ENCODE data around the gene RAB20.

RAB20 gene

DNA sequence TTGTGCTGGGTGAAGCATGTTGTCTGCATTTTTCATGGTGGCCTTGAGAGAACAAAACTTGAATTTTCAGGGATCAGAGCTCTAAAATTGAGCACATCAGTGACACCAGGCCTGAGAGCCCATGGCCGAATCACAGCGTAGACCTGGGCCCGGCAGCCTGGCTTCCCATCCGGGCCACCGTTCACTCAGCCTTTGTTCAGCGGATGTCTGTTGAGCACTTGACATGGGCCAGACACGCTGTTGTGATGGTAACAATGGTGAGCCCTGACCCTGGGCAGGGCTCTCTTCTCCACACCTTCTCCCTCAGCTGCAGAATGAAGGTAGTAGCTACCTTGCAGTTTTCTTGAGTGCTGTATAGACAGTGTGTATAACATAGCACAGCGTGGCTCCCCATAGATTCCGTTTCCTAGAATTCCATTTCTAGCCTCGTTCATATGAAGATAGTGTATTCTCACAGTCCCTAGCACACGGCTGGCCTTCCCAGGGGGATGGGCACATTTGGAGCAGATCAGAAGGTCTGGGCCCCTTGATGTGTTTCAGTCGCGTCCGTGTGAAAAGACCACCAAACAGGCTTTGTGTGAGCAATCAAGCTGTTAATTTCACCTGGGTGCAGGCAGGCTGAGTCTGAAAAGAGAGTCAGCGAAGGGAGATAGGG is 75.3 kb downstream of the RAB20 start:
- DNase-seq: no peak

DNA sequence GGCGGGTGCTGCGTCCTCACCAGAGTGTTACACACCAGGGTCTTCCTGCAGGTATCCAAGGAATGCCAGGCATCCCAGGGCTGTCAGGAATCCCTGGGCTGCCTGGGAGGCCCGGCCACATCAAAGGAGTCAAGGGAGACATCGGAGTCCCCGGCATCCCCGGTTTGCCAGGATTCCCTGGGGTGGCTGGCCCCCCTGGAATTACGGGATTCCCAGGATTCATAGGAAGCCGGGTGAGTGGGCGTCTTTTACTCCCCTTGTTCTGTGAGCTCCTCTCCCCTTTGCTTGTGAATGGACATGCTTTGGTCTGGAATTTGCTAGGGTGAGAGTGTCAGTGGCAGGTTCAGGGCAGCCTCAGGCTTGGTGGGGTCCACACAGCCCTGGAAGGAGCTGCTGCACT is 75.9 kb downstream of the RAB20 start:
- no peak for DNase-seq

GRCh38 chr13:110484290-110485048 is 77.1 kb downstream of the RAB20 start:
- DNase-seq: no peak

GRCh38 chr13:110483386-110483968 is 78.0 kb downstream of the RAB20 start:
- DNase-seq: no peak

GRCh38 chr13:110480161-110480560 is 81.4 kb downstream of the RAB20 start:
- DNase-seq: no peak

DNA sequence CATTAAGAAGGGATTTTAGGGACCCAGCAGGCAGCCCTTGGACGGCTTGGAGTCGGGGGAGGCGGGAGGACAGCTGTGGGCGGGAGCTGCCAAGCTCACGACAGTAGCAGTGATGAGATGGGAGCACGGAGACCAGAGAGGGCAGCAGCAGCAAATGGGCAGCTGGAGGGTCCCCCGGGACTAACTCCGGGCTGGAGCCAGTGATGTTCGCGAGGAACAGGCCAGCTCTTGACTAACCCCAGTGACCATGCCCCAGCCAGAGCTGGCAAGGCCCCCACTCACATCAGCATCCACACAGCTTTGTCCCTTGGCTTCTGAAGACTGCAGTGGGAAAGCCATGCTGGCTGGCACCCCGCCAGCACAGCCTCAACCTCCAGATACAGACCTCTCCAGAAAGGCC is 81.9 kb downstream of the RAB20 start:
- DNase-seq: no peak

GRCh38 chr13:110479215-110479545 is 82.3 kb downstream of the RAB20 start:
- DNase-seq: no peak

DNA sequence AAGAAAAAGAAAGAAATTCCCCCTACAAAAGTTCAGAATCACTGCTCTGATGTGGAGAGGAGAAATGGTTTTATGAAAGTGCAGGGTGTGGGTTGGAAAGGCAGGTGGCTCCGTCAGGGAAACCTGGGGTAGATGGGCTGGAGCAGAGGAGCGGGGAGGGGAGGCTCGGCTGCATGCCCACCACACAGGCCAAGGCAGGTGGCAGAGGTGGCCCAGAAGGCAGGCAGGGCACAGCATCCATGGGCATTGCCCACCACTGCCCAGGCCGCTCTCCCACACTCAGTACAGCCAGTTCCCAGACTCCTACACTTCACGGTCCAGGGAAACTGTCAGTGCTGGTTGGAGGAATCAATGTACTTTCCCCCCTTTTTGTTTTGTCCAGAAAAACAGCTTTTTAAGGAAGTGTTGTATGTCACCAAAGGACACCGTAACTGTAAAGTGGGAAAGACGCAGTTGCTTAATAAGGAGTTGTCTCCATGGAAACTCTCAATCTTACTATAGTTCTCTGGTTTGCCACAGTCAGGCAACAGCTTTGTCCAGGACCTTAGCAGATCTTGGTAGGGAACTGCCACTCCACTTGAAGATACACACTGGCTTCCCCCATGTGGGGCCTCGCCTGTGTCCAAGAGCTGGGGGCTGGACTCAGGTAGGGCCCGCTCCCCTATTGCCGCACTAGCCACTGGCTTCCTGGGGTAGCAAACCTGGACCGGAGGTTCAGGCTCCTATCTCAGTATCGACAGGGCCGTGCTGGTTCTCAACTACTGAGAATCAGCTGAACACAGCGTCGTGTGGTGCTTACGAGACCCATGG is 82.9 kb downstream of the RAB20 start:
- DNase-seq: no peak

- DNase-seq: no peak
Measured at GRCh38 chr13:110477706-110478245, 83.7 kb downstream of the RAB20 start.

GRCh38 chr13:110476220-110476617 is 85.3 kb downstream of the RAB20 start:
- DNase-seq: no peak

GRCh38 chr13:110475550-110476219 is 85.8 kb downstream of the RAB20 start:
- no peak for DNase-seq

- DNase-seq: no peak
Measured at GRCh38 chr13:110475117-110475516, 86.4 kb downstream of the RAB20 start.

GRCh38 chr13:110474713-110475112 is 86.8 kb downstream of the RAB20 start:
- no peak for DNase-seq
